Esophagus squamous epithelium (tissue), 4 donors: ENCODE measurements around the gene IFNAR2.

Experiments used
- POLR2A ChIP-seq, 4 donors: fragments of 450-650 bp; IDR thresholded peaks; one replicate each; pipeline ENCODE4 v1.6.1; 2017; ENCODE audit warnings: antibody characterized with exemption in 4 of 4, mild to moderate bottlenecking in 4 of 4, moderate library complexity in 3 of 4
- TF ChIP-seq, protein P1 (sequence below), 6 experiments: fragments of 450-650 bp in 4 of 6; fragments of 200-600 bp in 2 of 6; sonication (generic) in 2 of 6; IDR thresholded peaks; one replicate each; pipeline ENCODE4 v1.5.1; 2016 to 2019; ENCODE audit warnings: antibody characterized with exemption in 6 of 6, mild to moderate bottlenecking in 4 of 6, moderate library complexity in 4 of 6

DNA sequence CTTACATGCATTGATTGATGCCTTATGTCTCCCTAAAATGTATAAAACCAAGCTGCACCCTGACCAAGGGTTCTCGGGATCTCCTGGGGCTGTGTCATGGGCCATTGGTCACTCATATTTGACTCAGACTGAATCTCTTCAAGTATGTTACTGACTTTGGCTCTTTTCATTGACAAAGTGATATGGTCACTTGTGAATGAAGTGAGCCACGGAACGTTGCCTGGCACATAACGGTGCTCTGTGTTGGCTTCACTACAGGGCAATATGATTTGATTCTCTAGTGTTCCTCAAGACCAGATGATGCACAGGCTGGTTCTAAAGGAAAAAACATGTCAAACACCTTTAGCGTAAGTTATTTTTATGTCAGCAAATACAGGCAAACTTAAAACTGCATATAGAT is 25.0 kb downstream of the IFNAR2 start:
- TF ChIP-seq, protein P1, sequence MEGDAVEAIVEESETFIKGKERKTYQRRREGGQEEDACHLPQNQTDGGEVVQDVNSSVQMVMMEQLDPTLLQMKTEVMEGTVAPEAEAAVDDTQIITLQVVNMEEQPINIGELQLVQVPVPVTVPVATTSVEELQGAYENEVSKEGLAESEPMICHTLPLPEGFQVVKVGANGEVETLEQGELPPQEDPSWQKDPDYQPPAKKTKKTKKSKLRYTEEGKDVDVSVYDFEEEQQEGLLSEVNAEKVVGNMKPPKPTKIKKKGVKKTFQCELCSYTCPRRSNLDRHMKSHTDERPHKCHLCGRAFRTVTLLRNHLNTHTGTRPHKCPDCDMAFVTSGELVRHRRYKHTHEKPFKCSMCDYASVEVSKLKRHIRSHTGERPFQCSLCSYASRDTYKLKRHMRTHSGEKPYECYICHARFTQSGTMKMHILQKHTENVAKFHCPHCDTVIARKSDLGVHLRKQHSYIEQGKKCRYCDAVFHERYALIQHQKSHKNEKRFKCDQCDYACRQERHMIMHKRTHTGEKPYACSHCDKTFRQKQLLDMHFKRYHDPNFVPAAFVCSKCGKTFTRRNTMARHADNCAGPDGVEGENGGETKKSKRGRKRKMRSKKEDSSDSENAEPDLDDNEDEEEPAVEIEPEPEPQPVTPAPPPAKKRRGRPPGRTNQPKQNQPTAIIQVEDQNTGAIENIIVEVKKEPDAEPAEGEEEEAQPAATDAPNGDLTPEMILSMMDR (IDR thresholded peaks at IDR 0.05): no peak
- TF ChIP-seq POLR2A (IDR thresholded peaks at IDR 0.05): no peak
